WTC11 (cell line): ENCODE measurements around the gene CCDC152. TPM values are rescaled to one million over a fixed set of nuclear protein-coding genes. Genes with fewer than 3 reads are reported as not detected.

Experiments
- ATAC-seq: fragments of 200-7000 bp; cut with Tn5 transposase; 2 replicates; pipeline ENCODE4 v1.10.0; 2021; ENCODE audit warnings: mild to moderate bottlenecking, moderate library complexity
- CTCF ChIA-PET: fragments of 300-600 bp; sonication (Branson Sonifier 250); formaldehyde crosslinking; loops from one replicate; lab custom pipeline; 2021; ENCODE audit warnings: antibody characterized with exemption; lab: Charles Lee
- POLR2A ChIA-PET: fragments of 350-600 bp; sonication (Branson Sonifier 250); formaldehyde crosslinking; loops from one replicate; lab custom pipeline; 2021; ENCODE audit warnings: antibody characterized with exemption; lab: Charles Lee
- DNase-seq: peaks from one replicate; pipeline ENCODE4 v3.0.0; 2021; ENCODE audit warnings: low spot score
- H3K27ac Mint-ChIP-seq: 2 replicates; pipeline ENCODE4 v1.8.0; 2021; ENCODE audit warnings: mixed read lengths
- H3K27me3 Mint-ChIP-seq: 2 replicates; pipeline ENCODE4 v1.8.0; 2021; ENCODE audit warnings: low read depth, mild to moderate bottlenecking, moderate library complexity, mixed read lengths
- H3K36me3 Mint-ChIP-seq: 2 replicates; pipeline ENCODE4 v1.8.0; 2021; ENCODE audit warnings: mixed read lengths
- H3K4me1 Mint-ChIP-seq: 2 replicates; pipeline ENCODE4 v1.8.0; 2022; ENCODE audit warnings: mixed read lengths
- H3K4me3 Mint-ChIP-seq: 2 replicates; pipeline ENCODE4 v1.8.0; 2021; ENCODE audit warnings: mild to moderate bottlenecking, moderate library complexity, mixed read lengths
- H3K9me3 Mint-ChIP-seq: 2 replicates; pipeline ENCODE4 v1.8.0; 2021; ENCODE audit warnings: mixed read lengths
- CDX4 ChIP-seq: fragments of 250-450 bp; sonication (Bioruptor Pico); IDR thresholded peaks from 2 replicates; pipeline ENCODE4 v1.9.0; 2021; ENCODE audit warnings: moderate library complexity, mild to moderate bottlenecking, inconsistent platforms, borderline replicate concordance
- CREB1 ChIP-seq: sonication (generic); formaldehyde crosslinking; IDR thresholded peaks from 2 replicates; pipeline ENCODE4 v1.8.0; 2023; ENCODE audit warnings: mild to moderate bottlenecking, missing genetic modification reagents
- ELF4 ChIP-seq: sonication (generic); formaldehyde crosslinking; IDR thresholded peaks from 2 replicates; pipeline ENCODE4 v1.8.1; 2022; ENCODE audit warnings: low read depth, mild to moderate bottlenecking, moderate library complexity, missing genetic modification reagents
- GABPB1 ChIP-seq: sonication (generic); formaldehyde crosslinking; IDR thresholded peaks from 2 replicates; pipeline ENCODE4 v1.8.1; 2023; ENCODE audit warnings: mild to moderate bottlenecking, missing genetic modification reagents
- HMGA2 ChIP-seq: fragments of 250-450 bp; sonication (Bioruptor Pico); IDR thresholded peaks from 2 replicates; pipeline ENCODE4 v1.4.0; 2021; ENCODE audit warnings: mild to moderate bottlenecking, moderate library complexity
- KAT7 ChIP-seq: sonication (generic); formaldehyde crosslinking; IDR thresholded peaks from 2 replicates; pipeline ENCODE4 v1.8.1; 2023; ENCODE audit warnings: missing genetic modification reagents, mild to moderate bottlenecking, borderline replicate concordance
- MLX ChIP-seq: sonication (generic); formaldehyde crosslinking; IDR thresholded peaks from 2 replicates; pipeline ENCODE4 v1.8.1; 2023; ENCODE audit warnings: mild to moderate bottlenecking, missing genetic modification reagents, moderate library complexity
- NR1H2 ChIP-seq: sonication (generic); formaldehyde crosslinking; IDR thresholded peaks from 2 replicates; pipeline ENCODE4 v1.9.0; 2021; ENCODE audit warnings: mild to moderate bottlenecking, moderate library complexity, missing genetic modification reagents
- RORB ChIP-seq: fragments of 250-450 bp; sonication (Bioruptor Pico); IDR thresholded peaks from 2 replicates; pipeline ENCODE4 v1.9.0; 2021; ENCODE audit warnings: mild to moderate bottlenecking
- SP1 ChIP-seq: sonication (generic); formaldehyde crosslinking; conservative IDR thresholded peaks from 2 replicates; pipeline ENCODE4 v1.8.1; 2022; ENCODE audit warnings: missing genetic modification reagents
- TCF7 ChIP-seq: sonication (generic); formaldehyde crosslinking; IDR thresholded peaks from 2 replicates; pipeline ENCODE4 v1.8.0; 2022; ENCODE audit warnings: mild to moderate bottlenecking, low read depth, missing genetic modification reagents, moderate library complexity
- USF1 ChIP-seq: sonication (generic); formaldehyde crosslinking; IDR thresholded peaks from 2 replicates; pipeline ENCODE4 v1.8.0; 2022; ENCODE audit warnings: mild to moderate bottlenecking, missing genetic modification reagents
- USF2 ChIP-seq: sonication (generic); formaldehyde crosslinking; IDR thresholded peaks from 2 replicates; pipeline ENCODE4 v1.8.1; 2023; ENCODE audit warnings: mild to moderate bottlenecking, missing genetic modification reagents, moderate library complexity
- ZNF121 ChIP-seq: sonication (generic); formaldehyde crosslinking; IDR thresholded peaks from 2 replicates; pipeline ENCODE4 v1.8.0; 2023; ENCODE audit warnings: missing genetic modification reagents
- ZNF512 ChIP-seq: sonication (generic); formaldehyde crosslinking; IDR thresholded peaks from 2 replicates; pipeline ENCODE4 v1.8.1; 2022; ENCODE audit warnings: missing genetic modification reagents, borderline replicate concordance
- total RNA-seq: library from RNA; stranded (reverse); gene quantifications from 3 replicates; pipeline ENCODE4 v1.2.3, GENCODE V29; 2021
- TF ChIP-seq, protein P1 (sequence below): sonication (generic); formaldehyde crosslinking; IDR thresholded peaks from 2 replicates; pipeline ENCODE4 v1.8.1; 2022; ENCODE audit warnings: low read depth, mild to moderate bottlenecking, moderate library complexity, missing genetic modification reagents, borderline replicate concordance
- TF ChIP-seq, protein P2 (sequence below): sonication (generic); formaldehyde crosslinking; IDR thresholded peaks from 2 replicates; pipeline ENCODE4 v1.8.1; 2022; ENCODE audit warnings: mild to moderate bottlenecking, missing genetic modification reagents, moderate library complexity, borderline replicate concordance
- TF ChIP-seq, protein P3 (sequence below): sonication (generic); formaldehyde crosslinking; conservative IDR thresholded peaks from 2 replicates; pipeline ENCODE4 v1.8.1; 2022; ENCODE audit warnings: mild to moderate bottlenecking, missing genetic modification reagents
- TF ChIP-seq, protein P4 (sequence below): fragments of 250-450 bp; sonication (Bioruptor Pico); IDR thresholded peaks from 2 replicates; pipeline ENCODE4 v2.1.2; 2022; ENCODE audit warnings: mild to moderate bottlenecking, moderate library complexity

CCDC152 gene
- total RNA-seq, 1 experiment from 2014 or later: 15.1 TPM

GRCh38 chr5:42806701-42807262 is 50.2 kb downstream of the CCDC152 start:
- H3K27ac Mint-ChIP-seq: no peak overlapping the region
- POLR2A ChIA-PET: no interaction called here
- no peak for ATAC-seq
- TF ChIP-seq ZNF512 (CRISPR knock-in tag) (no peak), RORB (CRISPR knock-in tag) (no peak), NR1H2 (CRISPR knock-in tag) (no peak), USF2 (CRISPR knock-in tag) (no peak), SP1 (CRISPR knock-in tag) (no peak), HMGA2 (CRISPR knock-in tag) (no peak)
- TF ChIP-seq, protein P1, sequence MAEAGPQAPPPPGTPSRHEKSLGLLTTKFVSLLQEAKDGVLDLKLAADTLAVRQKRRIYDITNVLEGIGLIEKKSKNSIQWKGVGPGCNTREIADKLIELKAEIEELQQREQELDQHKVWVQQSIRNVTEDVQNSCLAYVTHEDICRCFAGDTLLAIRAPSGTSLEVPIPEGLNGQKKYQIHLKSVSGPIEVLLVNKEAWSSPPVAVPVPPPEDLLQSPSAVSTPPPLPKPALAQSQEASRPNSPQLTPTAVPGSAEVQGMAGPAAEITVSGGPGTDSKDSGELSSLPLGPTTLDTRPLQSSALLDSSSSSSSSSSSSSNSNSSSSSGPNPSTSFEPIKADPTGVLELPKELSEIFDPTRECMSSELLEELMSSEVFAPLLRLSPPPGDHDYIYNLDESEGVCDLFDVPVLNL: no peak
- H3K9me3 Mint-ChIP-seq: no peaks in the 10 kb centered on the region
- no peak overlapping the region for H3K4me3 Mint-ChIP-seq
- CTCF ChIA-PET: no interaction called here
- H3K4me1 Mint-ChIP-seq: peaks cover 9% of the 10 kb centered on the region
- DNase-seq: no peak
- H3K27me3 Mint-ChIP-seq: no peaks in the 10 kb centered on the region
- H3K36me3 Mint-ChIP-seq: peaks cover 3% of the 10 kb centered on the region; the same call in 1 of the 2 replicates

- no peak for DNase-seq
- H3K27ac Mint-ChIP-seq: no peak overlapping the region
- ATAC-seq: peak; percentile 27; the same call in 1 of the 2 replicates
- no peaks in the 10 kb centered on the region for H3K9me3 Mint-ChIP-seq
- peaks cover 19% of the 10 kb centered on the region for H3K4me1 Mint-ChIP-seq
- CTCF ChIA-PET: no interaction called here
- POLR2A ChIA-PET: no interaction called here
- TF ChIP-seq RORB (CRISPR knock-in tag) (no peak), MLX (CRISPR knock-in tag) (no peak), SP1 (CRISPR knock-in tag) (no peak), ELF4 (no peak), KAT7 (CRISPR knock-in tag) (no peak), CDX4 (CRISPR knock-in tag) (no peak), USF1 (no peak), TCF7 (CRISPR knock-in tag) (no peak), CREB1 (no peak), ZNF121 (CRISPR knock-in tag) (no peak), GABPB1 (CRISPR knock-in tag) (no peak)
- TF ChIP-seq, protein P2, sequence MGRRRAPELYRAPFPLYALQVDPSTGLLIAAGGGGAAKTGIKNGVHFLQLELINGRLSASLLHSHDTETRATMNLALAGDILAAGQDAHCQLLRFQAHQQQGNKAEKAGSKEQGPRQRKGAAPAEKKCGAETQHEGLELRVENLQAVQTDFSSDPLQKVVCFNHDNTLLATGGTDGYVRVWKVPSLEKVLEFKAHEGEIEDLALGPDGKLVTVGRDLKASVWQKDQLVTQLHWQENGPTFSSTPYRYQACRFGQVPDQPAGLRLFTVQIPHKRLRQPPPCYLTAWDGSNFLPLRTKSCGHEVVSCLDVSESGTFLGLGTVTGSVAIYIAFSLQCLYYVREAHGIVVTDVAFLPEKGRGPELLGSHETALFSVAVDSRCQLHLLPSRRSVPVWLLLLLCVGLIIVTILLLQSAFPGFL (CRISPR knock-in tag): no peak
- TF ChIP-seq, protein P3, sequence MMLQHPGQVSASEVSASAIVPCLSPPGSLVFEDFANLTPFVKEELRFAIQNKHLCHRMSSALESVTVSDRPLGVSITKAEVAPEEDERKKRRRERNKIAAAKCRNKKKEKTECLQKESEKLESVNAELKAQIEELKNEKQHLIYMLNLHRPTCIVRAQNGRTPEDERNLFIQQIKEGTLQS (CRISPR knock-in tag): no peak
- TF ChIP-seq, protein P4, sequence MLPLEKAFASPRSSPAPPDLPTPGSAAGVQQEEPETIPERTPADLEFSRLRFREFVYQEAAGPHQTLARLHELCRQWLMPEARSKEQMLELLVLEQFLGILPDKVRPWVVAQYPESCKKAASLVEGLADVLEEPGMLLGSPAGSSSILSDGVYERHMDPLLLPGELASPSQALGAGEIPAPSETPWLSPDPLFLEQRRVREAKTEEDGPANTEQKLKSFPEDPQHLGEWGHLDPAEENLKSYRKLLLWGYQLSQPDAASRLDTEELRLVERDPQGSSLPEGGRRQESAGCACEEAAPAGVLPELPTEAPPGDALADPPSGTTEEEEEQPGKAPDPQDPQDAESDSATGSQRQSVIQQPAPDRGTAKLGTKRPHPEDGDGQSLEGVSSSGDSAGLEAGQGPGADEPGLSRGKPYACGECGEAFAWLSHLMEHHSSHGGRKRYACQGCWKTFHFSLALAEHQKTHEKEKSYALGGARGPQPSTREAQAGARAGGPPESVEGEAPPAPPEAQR (CRISPR knock-in tag): no peak
- H3K27me3 Mint-ChIP-seq: no peaks in the 10 kb centered on the region
- no peak overlapping the region for H3K4me3 Mint-ChIP-seq
- H3K36me3 Mint-ChIP-seq: no peaks in the 10 kb centered on the region; the same call in 1 of the 2 replicates
These were observed 51.3 kb downstream of the CCDC152 start for GRCh38 chr5:42807722-42808447.
